HG03571 (cell line): ENCODE data around the gene CYP19A1.

Experiments
- ATAC-seq: cut with Tn5 transposase; IDR thresholded peaks from one replicate; pipeline ENCODE4 v1.9.1; 2021; ENCODE audit not compliant: unreplicated experiment

The CYP19A1 gene

DNA sequence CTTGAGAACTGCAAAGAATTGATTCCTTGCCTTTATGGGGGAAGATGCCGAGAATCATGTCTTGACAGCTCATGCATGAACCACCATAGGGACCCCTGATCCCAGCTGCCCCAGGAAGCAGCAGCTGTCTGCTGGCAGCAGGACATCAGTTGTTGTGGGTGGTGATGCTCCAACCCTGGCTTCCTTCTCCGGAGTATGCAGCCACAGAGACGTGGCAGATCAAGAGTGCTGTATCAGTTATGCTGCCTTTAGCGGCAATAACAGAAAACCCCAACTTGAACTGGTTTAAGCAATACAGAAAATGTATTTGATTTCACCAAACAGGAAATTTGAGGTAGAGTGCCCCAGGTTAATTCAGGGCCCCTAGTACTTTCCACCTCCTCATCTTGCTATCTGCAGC lies 151.5 kb downstream of the CYP19A1 start:
- ATAC-seq: no peak

DNA sequence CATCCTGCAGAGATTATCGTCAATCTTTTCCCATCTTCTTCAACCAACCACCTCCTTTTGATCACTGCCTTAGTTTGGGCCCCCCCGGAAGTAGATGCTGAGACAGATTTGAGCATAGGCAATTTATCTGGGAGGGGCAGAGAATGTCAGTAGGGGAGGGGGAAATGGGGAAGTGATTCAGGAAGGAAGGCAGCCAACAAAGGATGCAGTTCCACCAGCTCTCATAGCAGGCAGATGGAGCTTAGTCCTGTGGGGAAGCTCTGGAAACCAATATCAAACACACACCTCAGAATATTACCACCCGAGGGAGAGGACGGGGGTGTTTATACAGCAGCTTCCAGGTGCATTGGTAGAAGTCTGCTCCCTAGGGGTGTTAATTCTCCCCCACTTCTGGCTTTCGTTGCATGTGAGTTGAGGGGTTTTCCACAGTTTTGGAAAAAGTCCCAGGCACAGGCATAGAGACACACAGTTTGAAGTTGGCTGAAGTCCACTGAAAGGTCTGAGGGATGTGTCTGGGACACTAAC lies 152.2 kb downstream of the CYP19A1 start:
- ATAC-seq: no peak

DNA sequence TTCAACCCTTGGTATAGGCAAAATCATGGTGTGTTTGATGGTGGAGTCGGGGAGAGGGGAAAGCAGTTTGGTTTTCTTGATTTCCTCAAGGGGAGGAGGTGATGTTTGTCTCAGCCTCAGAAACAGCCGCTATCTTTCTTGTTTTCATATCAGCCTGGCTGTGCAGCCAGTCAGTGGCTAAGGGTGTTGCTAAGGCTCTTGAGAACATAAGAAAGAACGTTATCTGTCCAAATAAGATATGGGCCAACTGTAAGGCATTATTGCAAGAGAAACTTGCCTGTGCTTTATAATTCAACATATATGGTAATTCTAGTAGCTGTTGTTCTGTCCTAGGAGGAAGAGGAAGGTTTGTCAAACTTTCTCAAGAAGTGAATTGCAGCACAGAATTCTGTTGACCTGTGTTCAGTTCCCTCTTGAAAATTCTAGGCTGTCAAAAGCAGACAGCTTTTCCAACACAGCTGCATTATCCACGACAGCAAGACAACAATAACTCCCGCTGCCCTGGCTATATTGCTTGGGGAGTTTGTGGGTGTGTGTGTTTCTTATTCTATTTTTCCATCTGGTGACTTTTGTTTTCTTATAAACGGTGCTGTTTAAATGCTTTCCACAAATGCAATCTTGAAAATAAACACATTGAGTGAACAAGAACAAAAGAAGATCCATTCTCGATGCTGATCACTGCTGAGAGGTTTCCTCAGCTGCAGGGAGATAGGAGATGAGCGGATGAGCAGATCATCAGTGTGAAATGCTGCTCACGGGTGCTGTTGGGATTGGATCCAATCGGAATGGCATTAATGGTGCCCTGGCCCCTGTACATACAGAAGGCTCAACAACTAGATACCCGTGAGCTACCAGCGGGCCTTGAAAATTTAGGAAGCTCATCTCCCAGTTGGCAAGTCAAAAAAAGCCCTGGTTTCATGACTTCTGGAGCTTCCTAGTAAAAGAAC lies 152.9 kb downstream of the CYP19A1 start:
- no peak for ATAC-seq

DNA sequence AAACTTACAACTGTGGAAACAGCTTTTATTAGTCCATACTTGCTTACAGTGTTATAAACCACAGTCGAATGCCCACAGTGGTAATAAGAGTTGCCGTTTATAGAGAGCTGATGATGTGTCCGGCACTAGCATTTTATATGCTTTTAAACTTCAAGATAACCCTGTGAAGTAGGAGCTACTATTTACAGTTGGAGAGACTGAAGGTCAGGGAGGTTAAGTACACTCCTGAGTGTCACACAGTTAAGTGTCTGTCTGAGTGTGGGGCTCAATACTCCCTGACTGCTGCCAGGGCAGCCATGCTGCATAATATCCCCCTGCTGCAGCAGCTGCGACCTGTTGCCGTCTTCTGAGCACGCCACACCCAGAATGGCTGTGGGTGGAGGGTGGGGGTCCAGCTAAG lies 153.8 kb downstream of the CYP19A1 start:
- no peak for ATAC-seq

DNA sequence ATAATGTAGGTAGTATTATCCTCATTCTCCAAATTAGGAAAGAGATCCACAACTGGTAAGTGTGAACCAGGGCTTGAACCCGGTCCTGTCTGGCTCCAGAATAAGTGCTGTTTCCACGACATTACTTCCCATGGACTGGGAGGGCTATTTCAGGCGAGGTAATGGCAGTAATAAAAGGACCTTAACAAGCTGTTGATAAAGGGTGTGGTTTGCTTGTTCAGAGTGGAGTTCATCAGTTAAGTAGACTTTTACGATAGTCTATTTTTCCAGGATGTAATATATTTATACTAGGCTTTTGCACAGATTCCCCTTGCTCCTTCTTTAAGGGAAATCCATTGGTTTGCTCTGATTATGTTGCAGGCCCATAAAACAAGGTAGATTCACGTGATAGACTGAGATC lies 155.3 kb downstream of the CYP19A1 start:
- no peak for ATAC-seq

DNA sequence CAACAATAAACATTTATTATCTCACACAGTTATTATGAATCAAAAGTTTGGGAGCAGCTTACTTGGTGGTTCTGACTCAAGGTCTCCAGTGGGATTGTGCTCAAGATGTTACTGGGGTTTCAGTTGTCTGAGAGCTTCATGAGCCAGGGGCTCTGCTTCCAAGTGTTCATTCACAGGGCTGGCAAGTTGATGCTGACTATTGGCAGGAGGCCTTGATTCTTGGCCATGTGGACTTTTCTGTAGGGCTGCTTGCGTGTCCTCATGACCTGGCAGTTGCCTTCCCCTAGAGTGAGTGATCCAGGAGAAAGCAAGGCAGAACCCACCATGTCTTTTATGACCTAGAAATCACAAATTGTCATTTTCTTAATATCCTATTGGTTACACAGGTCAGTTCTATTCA lies 156.5 kb downstream of the CYP19A1 start:
- ATAC-seq: no peak

DNA sequence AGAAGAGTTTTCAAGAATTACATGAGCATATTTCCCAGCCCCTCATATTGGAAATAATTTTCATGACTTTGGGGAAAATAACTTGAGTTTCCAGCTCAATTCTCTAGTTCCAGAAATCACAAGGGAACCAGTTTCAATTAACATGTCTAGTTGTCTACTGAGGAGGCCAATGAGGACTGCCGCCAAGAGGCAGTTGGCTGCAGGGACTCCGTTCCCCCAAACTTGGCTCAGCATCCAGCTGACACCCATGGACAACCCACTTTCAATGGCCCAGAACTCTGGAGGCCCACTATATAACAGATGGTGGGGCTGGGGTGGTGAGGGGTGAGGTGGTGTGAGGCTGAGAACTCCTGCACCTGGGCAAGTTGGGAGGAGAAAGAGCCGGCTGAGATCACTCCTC lies 157.2 kb downstream of the CYP19A1 start:
- no peak for ATAC-seq

DNA sequence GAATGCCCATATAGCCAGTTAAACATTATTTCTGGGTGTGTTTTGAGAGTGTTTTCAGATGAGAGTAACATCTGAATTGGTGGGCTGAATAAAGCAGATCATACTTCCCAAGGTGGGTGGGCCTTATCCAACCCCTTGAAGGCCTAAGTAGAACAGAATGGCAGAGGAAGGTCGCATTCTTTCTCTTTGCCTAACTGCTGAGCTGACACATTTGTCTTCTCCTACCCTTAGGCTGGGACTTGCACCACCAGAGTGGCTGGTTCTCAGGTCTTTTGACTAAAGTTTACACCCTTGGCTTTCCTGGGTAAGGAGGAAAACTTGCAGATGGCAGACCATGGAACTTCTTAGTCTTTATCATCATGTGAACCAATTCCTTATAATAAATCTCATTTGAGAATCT lies 157.9 kb downstream of the CYP19A1 start:
- ATAC-seq: no peak

DNA sequence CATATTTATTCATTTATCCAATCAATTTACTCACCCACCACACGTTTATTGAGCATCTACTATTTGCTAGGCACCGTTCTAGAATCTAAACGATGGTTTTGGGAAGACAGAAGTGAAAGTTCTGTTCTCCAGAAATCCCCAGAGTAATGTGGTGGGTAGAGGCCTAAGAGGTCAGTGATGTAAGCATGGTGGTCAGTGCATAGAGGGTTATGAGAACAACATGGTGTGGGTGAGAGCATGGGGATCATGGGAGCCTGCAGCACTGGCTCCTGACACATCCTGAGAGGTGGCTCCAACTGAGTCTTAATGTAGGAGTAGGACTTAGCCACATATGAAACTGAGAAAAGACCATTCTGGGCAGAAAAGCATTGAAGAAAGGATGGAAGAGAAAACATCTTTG lies 158.4 kb downstream of the CYP19A1 start:
- no peak for ATAC-seq

DNA sequence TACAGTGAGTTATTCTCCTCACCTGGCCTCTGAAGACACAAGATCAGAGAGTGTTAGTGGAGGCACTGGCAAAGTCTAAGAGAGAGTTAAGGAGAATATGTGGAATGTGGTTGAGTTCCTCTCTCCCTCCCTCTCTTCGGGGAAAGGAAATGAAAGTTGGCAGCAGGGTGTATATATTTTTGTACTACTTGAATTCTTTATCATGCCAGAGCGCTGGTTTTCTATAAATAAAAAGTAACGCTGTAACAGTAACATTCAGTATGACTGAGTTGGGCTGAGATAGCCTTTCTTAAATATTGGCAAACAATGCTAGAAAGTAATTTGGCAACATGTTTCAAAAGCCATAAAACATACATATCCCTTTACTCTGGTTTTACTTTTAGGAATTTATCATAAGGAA lies 166.2 kb downstream of the CYP19A1 start:
- no peak for ATAC-seq

DNA sequence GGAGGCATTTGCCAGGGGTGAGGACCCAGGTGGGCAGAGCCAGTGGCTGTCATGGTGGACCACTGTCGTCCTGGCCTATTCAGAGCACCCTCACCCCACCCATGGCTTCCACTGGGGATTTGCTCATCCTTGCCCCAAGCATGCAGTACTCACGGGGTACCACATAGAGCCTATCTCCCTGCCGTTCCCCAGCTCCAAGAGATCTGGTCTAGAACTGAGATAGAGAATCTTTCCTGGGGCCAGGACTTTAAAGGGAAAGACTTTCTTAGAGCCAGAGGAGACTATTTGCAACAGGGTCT lies 166.8 kb downstream of the CYP19A1 start:
- ATAC-seq: no peak

DNA sequence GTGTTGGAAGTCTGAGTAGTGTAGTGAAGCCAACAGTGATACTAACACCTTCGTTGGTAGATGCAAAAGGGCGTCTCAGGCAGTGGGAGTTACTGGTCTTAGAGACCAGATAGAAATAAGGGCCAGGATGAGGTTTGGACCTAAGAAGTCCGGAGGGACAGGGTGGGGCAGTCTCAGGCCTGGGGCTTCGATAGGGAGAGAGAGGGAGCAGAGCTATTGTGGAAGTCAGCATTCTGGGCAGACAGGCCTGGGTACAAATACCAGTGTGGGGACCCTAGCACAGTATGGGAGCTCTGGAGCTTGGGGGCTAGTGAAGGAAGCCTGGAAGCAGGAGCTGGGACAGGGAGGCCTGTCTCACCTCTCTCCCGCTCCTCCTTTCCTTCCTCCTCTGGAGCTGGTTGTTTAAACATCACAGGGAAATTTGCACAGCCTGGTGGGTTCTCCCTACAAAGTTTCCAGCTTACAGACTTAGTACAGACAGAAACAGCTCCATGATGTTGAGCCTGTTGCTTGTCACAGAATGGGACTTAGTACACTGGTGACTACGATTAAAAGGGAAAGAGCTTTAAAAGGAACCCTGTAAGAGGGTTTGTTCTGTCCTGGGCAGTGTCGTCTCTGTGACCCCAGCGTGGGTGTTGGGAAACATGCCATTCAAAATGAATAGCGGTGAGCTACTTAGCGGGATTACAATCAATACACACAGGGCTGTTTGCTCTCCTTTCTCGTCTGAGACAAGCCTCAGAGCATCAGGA lies 167.3 kb downstream of the CYP19A1 start:
- no peak for ATAC-seq

DNA sequence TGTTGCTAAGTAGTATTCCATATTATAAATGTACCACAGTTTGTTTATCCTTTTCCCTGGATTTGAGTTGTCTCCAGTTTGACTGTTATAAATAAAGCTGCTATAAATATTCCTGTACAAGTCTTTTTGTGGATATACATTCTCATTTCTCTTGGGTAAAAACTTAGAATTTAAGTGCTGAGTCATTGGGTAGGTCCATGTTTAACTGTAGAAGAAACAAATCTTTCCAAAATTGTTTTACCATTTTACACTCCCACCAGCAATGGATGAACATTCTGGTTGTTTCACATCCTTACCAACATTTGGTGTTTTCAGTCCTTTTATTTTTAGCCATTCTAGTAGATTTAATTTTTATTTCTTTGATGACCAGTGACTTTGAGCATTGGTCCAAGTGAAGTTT lies 169.7 kb downstream of the CYP19A1 start:
- ATAC-seq: no peak

DNA sequence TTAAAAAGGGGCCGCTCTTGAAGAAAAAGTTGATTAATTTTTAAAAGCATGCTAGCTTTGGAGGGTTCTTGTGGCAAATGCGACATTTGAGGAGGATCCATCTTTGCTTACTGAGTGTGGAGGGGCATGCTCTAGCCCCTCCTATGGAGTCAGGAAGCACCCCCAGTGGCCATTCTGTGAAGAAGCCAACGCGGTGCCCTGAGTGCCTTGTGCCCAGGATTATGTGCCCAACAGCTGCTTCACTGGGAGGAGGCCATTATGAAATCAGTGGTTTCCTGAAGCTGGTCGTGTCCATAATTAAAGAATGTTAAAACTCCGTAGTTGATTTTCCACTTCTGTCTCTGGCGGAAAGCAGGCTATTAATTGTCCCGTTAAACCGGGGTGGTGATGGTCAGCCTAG lies 174.6 kb downstream of the CYP19A1 start:
- ATAC-seq: no peak

DNA sequence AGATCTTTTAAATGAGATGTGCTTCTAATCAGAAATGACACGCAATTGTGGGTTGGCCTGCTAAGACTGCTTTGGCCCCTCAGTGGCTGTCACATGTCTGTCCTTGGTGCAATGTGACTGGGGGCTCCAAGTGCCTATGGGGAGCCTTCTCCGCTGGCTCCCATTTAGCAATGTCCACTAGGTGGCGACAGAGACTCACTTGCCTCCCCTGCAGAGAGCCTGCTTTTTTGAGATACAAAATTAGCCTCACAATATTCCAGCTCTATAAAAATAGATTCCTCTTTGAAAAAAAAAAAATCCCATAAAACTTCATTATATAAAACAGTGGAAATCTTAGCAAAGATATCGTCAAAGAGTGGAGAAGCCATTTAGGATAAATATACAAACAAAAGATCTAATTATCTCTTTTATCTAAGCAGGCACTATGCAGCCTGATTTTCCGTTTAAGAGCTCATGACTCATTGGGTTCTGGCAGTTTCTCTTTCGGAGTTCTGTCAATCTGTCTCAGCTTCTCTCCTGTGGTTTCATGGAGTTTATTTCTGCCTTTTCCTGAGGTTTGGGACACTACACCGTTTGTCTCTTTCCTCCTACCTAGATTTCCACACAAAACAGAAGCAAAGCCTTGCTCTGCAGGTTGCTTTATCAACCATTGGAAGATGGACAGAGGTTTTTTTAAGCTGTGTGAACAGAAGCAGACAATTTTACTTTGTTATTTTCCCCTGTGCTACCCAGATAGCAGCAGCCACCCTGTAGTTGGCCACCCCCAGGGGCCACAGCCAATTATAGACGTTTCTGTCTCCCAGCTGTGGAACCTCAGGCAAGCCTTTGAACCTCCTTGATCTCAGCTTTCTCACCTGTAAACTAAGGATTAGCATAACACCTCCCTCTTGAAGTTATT lies 175.3 kb downstream of the CYP19A1 start:
- no peak for ATAC-seq

DNA sequence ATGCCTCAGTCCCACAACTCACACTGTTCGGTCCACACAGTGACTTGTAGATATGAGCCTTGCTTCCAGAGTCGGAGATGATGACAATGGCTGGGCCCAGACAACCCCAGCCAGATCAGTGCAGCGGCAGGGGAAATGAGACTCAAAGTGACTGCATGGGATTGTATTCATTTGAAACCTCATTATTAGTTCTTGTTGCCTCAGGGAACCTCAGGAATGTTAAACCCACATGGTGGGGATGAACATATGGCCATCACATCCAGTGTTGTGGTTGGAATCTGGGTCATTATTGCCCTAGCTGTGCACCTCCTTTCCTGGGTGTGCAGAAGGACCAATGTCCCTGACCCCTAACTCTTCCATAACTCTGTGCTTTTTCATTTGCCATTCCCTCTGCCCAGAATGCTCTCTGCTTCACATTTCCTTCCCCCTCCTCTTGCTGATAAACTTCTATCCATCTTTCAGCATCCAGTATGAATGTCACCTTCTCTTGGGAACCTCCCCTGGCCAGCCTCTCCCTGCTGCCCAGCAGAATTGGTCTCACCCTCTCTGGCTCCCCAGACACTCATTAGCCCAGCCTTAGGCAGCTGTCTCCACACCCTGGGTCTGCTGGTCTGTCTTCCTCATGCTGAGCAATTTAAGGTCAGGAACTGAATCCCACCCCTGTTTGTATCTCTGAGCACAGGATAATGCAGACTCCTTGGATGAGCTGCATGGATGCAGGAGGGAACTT lies 176.7 kb downstream of the CYP19A1 start:
- ATAC-seq: no peak

DNA sequence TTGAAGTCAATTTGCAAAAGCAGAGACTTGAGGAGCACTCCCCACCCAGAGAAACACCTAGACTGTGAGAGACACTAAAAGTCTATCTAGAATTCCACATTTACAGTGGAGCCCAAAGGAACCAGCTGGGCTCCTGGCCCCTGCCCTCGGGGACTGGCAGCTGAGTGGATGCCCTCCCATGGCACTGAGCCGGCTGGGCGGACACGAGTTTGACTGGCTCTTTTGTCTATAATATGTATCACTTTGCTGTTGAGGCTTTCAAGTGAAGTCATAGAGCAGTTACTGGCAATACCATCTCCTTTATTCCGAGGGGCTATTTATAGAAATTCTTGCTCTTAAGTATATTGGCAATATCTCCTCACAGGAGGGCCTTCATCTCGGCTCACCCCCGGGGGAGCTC lies 177.9 kb downstream of the CYP19A1 start:
- ATAC-seq: no peak
